IMR-90 (cell line): Measurements from ENCODE around the gene EZR. TPM values are rescaled to one million over a fixed set of nuclear protein-coding genes. Genes with fewer than 3 reads are reported as not detected.

Source experiments
- ATAC-seq: fragments of 200-7000 bp; cut with Tn5 transposase; 2 replicates; pipeline ENCODE4 v1.9.1; 2020; ENCODE audit warnings: low read depth, mild to moderate bottlenecking, moderate library complexity
- BruUV-seq: library from RNA; stranded (reverse); fragments of 400-500 nt; replicated peaks from 2 replicates; lab custom pipeline; 2021; lab: Mats Ljungman, UMichigan
- CTCF ChIA-PET: fragments of 300-600 bp; formaldehyde crosslinking; extraction: SDS; loops from one replicate; lab custom pipeline; 2021; ENCODE audit warnings: antibody characterized with exemption; lab: Yijun Ruan, JAX
- POLR2A ChIA-PET: fragments of 300-600 bp; sonication (Branson Sonifier 250); formaldehyde crosslinking; loops from one replicate; lab custom pipeline; 2022; ENCODE audit warnings: antibody characterized with exemption; ENCODE audit not compliant: unreplicated experiment; lab: Charles Lee
- DNase-seq: peaks from one replicate; pipeline ENCODE4 v3.0.0; 2013
- H2AFZ ChIP-seq: replicated peaks from 2 replicates; pipeline ENCODE3; 2013; ENCODE audit warnings: low read length, mild to moderate bottlenecking; ENCODE audit not compliant: poor library complexity
- H2AK5ac ChIP-seq: 2 replicates; pipeline ENCODE4 v1.6.1; 2013; ENCODE audit warnings: low read depth, low read length, inconsistent platforms
- H2AK9ac ChIP-seq: replicated peaks from 2 replicates; pipeline ENCODE3; 2013; ENCODE audit warnings: mild to moderate bottlenecking, low read depth, low read length, moderate library complexity; ENCODE audit not compliant: poor library complexity
- H2BK120ac ChIP-seq: 2 replicates; pipeline ENCODE4 v1.6.1; 2013; ENCODE audit warnings: low read depth, low read length, inconsistent platforms
- H2BK15ac ChIP-seq: 3 replicates; pipeline ENCODE4 v1.6.1; 2013; ENCODE audit warnings: low read depth, low read length, inconsistent platforms
- H2BK20ac ChIP-seq: 2 replicates; pipeline ENCODE4 v1.6.1; 2013; ENCODE audit warnings: low read depth, mild to moderate bottlenecking, inconsistent platforms, low read length, moderate library complexity
- H2BK5ac ChIP-seq: 2 replicates; pipeline ENCODE4 v1.6.1; 2013; ENCODE audit warnings: mild to moderate bottlenecking, low read depth, low read length, inconsistent platforms; ENCODE audit not compliant: poor library complexity, severe bottlenecking
- H3K14ac ChIP-seq: replicated peaks from 2 replicates; pipeline ENCODE4 v1.6.1; 2013; ENCODE audit warnings: low read depth, low read length, inconsistent platforms
- H3K18ac ChIP-seq: 2 replicates; pipeline ENCODE4 v1.6.1; 2013; ENCODE audit warnings: low read depth, low read length, control low read depth
- H3K23ac ChIP-seq: 2 replicates; pipeline ENCODE4 v1.6.1; 2013; ENCODE audit warnings: low read depth, low read length, inconsistent platforms
- H3K27ac ChIP-seq: 2 replicates; pipeline ENCODE4 v1.5.1; 2013; ENCODE audit warnings: mild to moderate bottlenecking, control low read depth, low read length; ENCODE audit not compliant: insufficient read depth
- H3K27me3 ChIP-seq: 2 replicates; pipeline ENCODE4 v1.6.1; 2013; ENCODE audit warnings: low read length; ENCODE audit not compliant: control insufficient read depth, insufficient read depth
- H3K36me3 ChIP-seq: 2 replicates; pipeline ENCODE4 v1.6.1; 2013; ENCODE audit warnings: low read length, mixed read lengths; ENCODE audit not compliant: control insufficient read depth, insufficient read depth
- H3K4ac ChIP-seq: 2 replicates; pipeline ENCODE4 v1.6.1; 2013; ENCODE audit warnings: low read depth, low read length, inconsistent platforms
- H3K4me1 ChIP-seq: 2 replicates; pipeline ENCODE4 v1.6.1; 2013; ENCODE audit warnings: low read length, mixed read lengths; ENCODE audit not compliant: control insufficient read depth, insufficient read depth
- H3K4me2 ChIP-seq: 2 replicates; pipeline ENCODE4 v1.6.1; 2013; ENCODE audit warnings: low read depth, mild to moderate bottlenecking, control low read depth, low read length, moderate library complexity
- H3K4me3 ChIP-seq: 2 replicates; pipeline ENCODE4 v1.5.1; 2013; ENCODE audit warnings: low read depth, mild to moderate bottlenecking, control low read depth, low read length, moderate library complexity; ENCODE audit not compliant: insufficient read depth
- H3K56ac ChIP-seq: 2 replicates; pipeline ENCODE4 v1.6.1; 2013; ENCODE audit warnings: low read length, inconsistent platforms; ENCODE audit not compliant: insufficient read depth; ENCODE audit errors: extremely low read depth
- H3K79me1 ChIP-seq, 2 experiments: 2 replicates each; pipeline ENCODE4 v1.6.1; 2013; ENCODE audit warnings: low read length in 2 of 2, inconsistent platforms in 1 of 2, low read depth in 1 of 2
- H3K9ac ChIP-seq: 2 replicates; pipeline ENCODE4 v1.6.1; 2013; ENCODE audit warnings: low read depth, low read length, control low read depth
- H3K9me1 ChIP-seq: 2 replicates; pipeline ENCODE4 v1.6.1; 2013; ENCODE audit warnings: low read length, inconsistent platforms; ENCODE audit not compliant: insufficient read depth
- H3K9me3 ChIP-seq: 2 replicates; pipeline ENCODE4 v1.6.1; 2013; ENCODE audit warnings: low read length; ENCODE audit not compliant: control insufficient read depth, insufficient read depth
- H4K20me1 ChIP-seq: 2 replicates; pipeline ENCODE4 v1.6.1; 2013; ENCODE audit warnings: low read length, inconsistent platforms; ENCODE audit not compliant: insufficient read depth
- H4K5ac ChIP-seq: 2 replicates; pipeline ENCODE4 v1.6.1; 2013; ENCODE audit warnings: mild to moderate bottlenecking, low read depth, low read length, control low read depth
- H4K8ac ChIP-seq, 2 experiments: 2 replicates each; pipeline ENCODE4 v1.6.1; 2013; ENCODE audit warnings: low read depth in 2 of 2, low read length in 2 of 2, control low read depth in 1 of 2, inconsistent platforms in 1 of 2
- H4K91ac ChIP-seq: 2 replicates; pipeline ENCODE4 v1.6.1; 2013; ENCODE audit warnings: low read depth, low read length, inconsistent platforms; ENCODE audit not compliant: insufficient read depth
- MAZ ChIP-seq: IDR thresholded peaks from 2 replicates; pipeline ENCODE4 v1.6.1; 2012; ENCODE audit warnings: low read depth, mild to moderate bottlenecking, low read length, improper control_type of control experiment, moderate library complexity, borderline replicate concordance
- POLR2A ChIP-seq: IDR thresholded peaks from 2 replicates; pipeline ENCODE4 v1.6.1; 2012; ENCODE audit warnings: mild to moderate bottlenecking, low read depth, low read length
- RAD21 ChIP-seq: IDR thresholded peaks from 2 replicates; pipeline ENCODE4 v1.6.1; 2012; ENCODE audit warnings: low read length, improper control_type of control experiment
- RFX5 ChIP-seq: IDR thresholded peaks from 2 replicates; pipeline ENCODE4 v1.8.0; 2012; ENCODE audit warnings: low read depth, mild to moderate bottlenecking, low read length, moderate library complexity
- USF2 ChIP-seq: fragments of 150-350 bp; IDR thresholded peaks from 2 replicates; pipeline ENCODE4 v1.6.1; 2017; ENCODE audit warnings: mild to moderate bottlenecking, antibody characterized with exemption, low read length, low read depth
- WGBS, 2 experiments: methylation state at CpG; one replicate each; pipeline versions ENCODE4 v1.1.5 to v1.1.7; 2013; ENCODE audit warnings: missing lambda C conversion rate in 2 of 2; ENCODE audit not compliant: insufficient read length in 1 of 2; ENCODE audit errors: extremely low coverage in 2 of 2; 5-methylcytosine and 5-hydroxymethylcytosine counted together
- dilution Hi-C: fragments of 300-500 bp; cut with HindIII; formaldehyde crosslinking; loops from one replicate; pipeline ENCODE4 v1.14.3; 2018; ENCODE audit warnings: low sequenced_read_pairs; ENCODE audit not compliant: unreplicated experiment
- in situ Hi-C: fragments of 300-500 bp; cut with MboI; formaldehyde crosslinking; loops from 3 replicates; pipeline ENCODE4 v1.14.3; 2019; ENCODE audit warnings: low sequenced_read_pairs, inconsistent platforms, mixed read lengths
- intact Hi-C: fragments of 100-400 bp; cut with micrococcal nuclease; formaldehyde crosslinking; loops from 2 replicates; pipeline ENCODE4 v1.10.0; 2022
- polyA plus RNA-seq, 3 experiments: library from polyadenylated mRNA; depleted of rRNA; stranded (reverse); fragments of >200 nt; gene quantifications; 2 replicates each; pipeline ENCODE4 v1.2.3, GENCODE V29; 2012; ENCODE audit warnings: low replicate concordance in 1 of 3
- total RNA-seq: library from RNA; depleted of rRNA; stranded (reverse); fragments of >200 nt; gene quantifications from 2 replicates; pipeline ENCODE4 v1.2.3, GENCODE V29; 2012

Gene EZR
- total and polyA plus RNA-seq, 2 of the 4 experiments (the other 2 are of a cell fraction), result 83.8 to 145 TPM

GRCh38 chr6:158810155-158811095 is 8.7 kb downstream of the EZR start:
- intact Hi-C loops, result no loop called here
- H4K5ac ChIP-seq, result 0 out of 2 replicates have a peak overlapping the region, but pooled peaks have one; percentile 35
- no peak overlapping the region for H3K4me3 ChIP-seq
- ChIA-PET POLR2A (no interaction called here), CTCF (no interaction called here)
- H3K56ac ChIP-seq, result no peak overlapping the region
- H3K9me1 ChIP-seq, result peaks cover 22% of the 10 kb centered on the region
- no peak overlapping the region for H2BK120ac ChIP-seq
- H4K8ac ChIP-seq, result no peak overlapping the region
- H3K36me3 ChIP-seq, result peaks cover 5% of the 10 kb centered on the region
- ATAC-seq (0 out of 2 replicates have a peak, but pooled peaks have one; percentile 31), DNase-seq (no peak)
- BruUV-seq, result no TSS peak
- dilution Hi-C loops, result no loop called here
- no peak overlapping the region for H2BK5ac ChIP-seq
- TF ChIP-seq POLR2A, result no peak
- no peak for TF ChIP-seq MAZ
- no peak for TF ChIP-seq USF2
- TF ChIP-seq RFX5, result no peak
- TF ChIP-seq RAD21, result no peak
- H4K20me1 ChIP-seq, result peaks cover 31% of the 10 kb centered on the region
- no peak overlapping the region for H3K27ac ChIP-seq
- no peak overlapping the region; the same call in 1 of the 2 replicates for H3K14ac ChIP-seq
- no peak overlapping the region for H4K91ac ChIP-seq
- WGBS, 2 experiments, result no CpG with 5 or more reads among the region's 9 CpGs
- no peak overlapping the region for H2AK5ac ChIP-seq
- no peak overlapping the region for H2BK15ac ChIP-seq
- in situ Hi-C loops, result no loop called here
- no peaks in the 10 kb centered on the region for H3K9me3 ChIP-seq
- H3K9ac ChIP-seq, result no peak overlapping the region
- H3K18ac ChIP-seq, result no peak overlapping the region
- peaks cover 11% of the 10 kb centered on the region for H3K4me1 ChIP-seq
- H2BK20ac ChIP-seq, result no peak overlapping the region
- no peak overlapping the region for H2AK9ac ChIP-seq
- H3K79me1 ChIP-seq, result peaks cover 35 to 74% of the 10 kb centered on the region in 2 experiments
- peak overlapping the region; percentile 41; the same call in 1 of the 2 replicates for H3K23ac ChIP-seq
- no peak overlapping the region for H2AFZ ChIP-seq
- peak overlapping the region; percentile 29; the same call in 1 of the 2 replicates for H3K4me2 ChIP-seq
- no peak overlapping the region for H3K4ac ChIP-seq
- no peaks in the 10 kb centered on the region for H3K27me3 ChIP-seq
